HEK293 (cell line): Measurements from ENCODE around the gene STX1B.

Experiments used
- FEZF1 ChIP-seq: fragments of 450-650 bp; formaldehyde crosslinking; IDR thresholded peaks from 2 replicates; pipeline ENCODE4 v1.5.1; 2016; ENCODE audit warnings: missing biosample characterization, missing genetic modification characterization
- IKZF3 ChIP-seq: fragments of 450-650 bp; IDR thresholded peaks from 2 replicates; pipeline ENCODE4 v1.5.0; 2018; ENCODE audit warnings: missing biosample characterization, mild to moderate bottlenecking, missing genetic modification characterization, moderate library complexity
- KLF8 ChIP-seq: fragments of 450-650 bp; formaldehyde crosslinking; IDR thresholded peaks from 2 replicates; pipeline ENCODE4 v1.5.1; 2016; ENCODE audit warnings: missing biosample characterization, missing genetic modification characterization
- MEIS1 ChIP-seq: sonication (generic); formaldehyde crosslinking; IDR thresholded peaks from 2 replicates; pipeline ENCODE4 v1.8.1; 2022; ENCODE audit warnings: missing genetic modification reagents, mild to moderate bottlenecking, borderline replicate concordance
- OSR2 ChIP-seq: fragments of 450-650 bp; formaldehyde crosslinking; IDR thresholded peaks from 2 replicates; pipeline ENCODE4 v1.5.1; 2016; ENCODE audit warnings: missing biosample characterization, missing genetic modification characterization
- PRDM1 ChIP-seq: fragments of 450-650 bp; formaldehyde crosslinking; IDR thresholded peaks from 2 replicates; pipeline ENCODE4; 2016; ENCODE audit warnings: missing biosample characterization, missing genetic modification characterization
- PRDM4 ChIP-seq: fragments of 450-650 bp; formaldehyde crosslinking; IDR thresholded peaks from 2 replicates; pipeline ENCODE4 v1.5.1; 2017; ENCODE audit warnings: missing biosample characterization, missing genetic modification characterization
- WT1 ChIP-seq: fragments of 450-650 bp; formaldehyde crosslinking; IDR thresholded peaks from 2 replicates; pipeline ENCODE4 v1.5.1; 2016; ENCODE audit warnings: missing biosample characterization, missing genetic modification characterization
- ZBTB7A ChIP-seq: fragments of 450-650 bp; formaldehyde crosslinking; IDR thresholded peaks from 2 replicates; pipeline ENCODE4 v1.5.1; 2016; ENCODE audit warnings: low read depth, missing biosample characterization, missing genetic modification characterization
- ZBTB8A ChIP-seq: fragments of 450-650 bp; formaldehyde crosslinking; IDR thresholded peaks from 2 replicates; pipeline ENCODE4 v1.5.1; 2016; ENCODE audit warnings: missing biosample characterization, missing genetic modification characterization
- ZFP37 ChIP-seq: fragments of 450-650 bp; formaldehyde crosslinking; IDR thresholded peaks from 2 replicates; pipeline ENCODE4 v1.5.1; 2016; ENCODE audit warnings: missing biosample characterization, missing genetic modification characterization
- ZFP69B ChIP-seq: fragments of 450-650 bp; formaldehyde crosslinking; IDR thresholded peaks from 2 replicates; pipeline ENCODE4 v1.5.1; 2016; ENCODE audit warnings: missing biosample characterization, missing genetic modification characterization
- ZNF10 ChIP-seq: fragments of 450-650 bp; formaldehyde crosslinking; IDR thresholded peaks from 2 replicates; pipeline ENCODE4 v1.5.1; 2017; ENCODE audit warnings: missing biosample characterization, missing genetic modification characterization
- ZNF112 ChIP-seq: fragments of 450-650 bp; formaldehyde crosslinking; IDR thresholded peaks from 2 replicates; pipeline ENCODE4 v1.5.0; 2017; ENCODE audit warnings: missing biosample characterization, missing genetic modification characterization
- ZNF132 ChIP-seq: fragments of 450-650 bp; formaldehyde crosslinking; IDR thresholded peaks from 2 replicates; pipeline ENCODE4 v1.5.1; 2017; ENCODE audit warnings: missing biosample characterization, missing genetic modification characterization, borderline replicate concordance
- ZNF138 ChIP-seq: fragments of 450-650 bp; formaldehyde crosslinking; IDR thresholded peaks from 2 replicates; pipeline ENCODE4 v1.5.1; 2016; ENCODE audit warnings: missing biosample characterization, missing genetic modification characterization, borderline replicate concordance
- ZNF16 ChIP-seq: fragments of 450-650 bp; formaldehyde crosslinking; IDR thresholded peaks from 2 replicates; pipeline ENCODE4 v1.5.1; 2016; ENCODE audit warnings: low read depth, missing biosample characterization, missing genetic modification characterization
- ZNF175 ChIP-seq: fragments of 450-650 bp; formaldehyde crosslinking; IDR thresholded peaks from 2 replicates; pipeline ENCODE4 v1.5.1; 2016; ENCODE audit warnings: missing biosample characterization, missing genetic modification characterization
- ZNF184 ChIP-seq: fragments of 450-650 bp; IDR thresholded peaks from 2 replicates; pipeline ENCODE4 v1.5.1; 2018; ENCODE audit warnings: missing biosample characterization, mild to moderate bottlenecking, missing genetic modification characterization
- ZNF423 ChIP-seq: fragments of 450-650 bp; formaldehyde crosslinking; IDR thresholded peaks from 2 replicates; pipeline ENCODE4 v1.5.1; 2016; ENCODE audit warnings: missing biosample characterization, missing genetic modification characterization
- ZNF473 ChIP-seq: fragments of 450-650 bp; formaldehyde crosslinking; IDR thresholded peaks from 2 replicates; pipeline ENCODE4 v1.5.1; 2017; ENCODE audit warnings: missing biosample characterization, missing genetic modification characterization
- ZNF510 ChIP-seq: fragments of 450-650 bp; formaldehyde crosslinking; IDR thresholded peaks from 2 replicates; pipeline ENCODE4 v1.5.1; 2018; ENCODE audit warnings: mild to moderate bottlenecking, missing genetic modification characterization, missing biosample characterization; ENCODE audit not compliant: insufficient replicate concordance
- ZNF549 ChIP-seq: fragments of 450-650 bp; IDR thresholded peaks from 2 replicates; pipeline ENCODE4 v1.5.1; 2018; ENCODE audit warnings: missing biosample characterization, missing genetic modification characterization, mild to moderate bottlenecking, inconsistent platforms, moderate library complexity
- ZNF600 ChIP-seq: fragments of 450-650 bp; formaldehyde crosslinking; IDR thresholded peaks from 2 replicates; pipeline ENCODE4 v1.5.1; 2016; ENCODE audit warnings: missing biosample characterization, missing genetic modification characterization
- ZNF623 ChIP-seq: fragments of 450-650 bp; formaldehyde crosslinking; IDR thresholded peaks from 2 replicates; pipeline ENCODE4 v1.5.1; 2016; ENCODE audit warnings: missing biosample characterization, missing genetic modification characterization
- ZNF624 ChIP-seq: fragments of 450-650 bp; formaldehyde crosslinking; IDR thresholded peaks from 2 replicates; pipeline ENCODE4 v1.5.1; 2017; ENCODE audit warnings: missing biosample characterization, missing genetic modification characterization
- ZNF792 ChIP-seq: fragments of 450-650 bp; formaldehyde crosslinking; IDR thresholded peaks from 2 replicates; pipeline ENCODE4 v1.5.1; 2016; ENCODE audit warnings: missing biosample characterization, missing genetic modification characterization
- ZXDB ChIP-seq: fragments of 450-650 bp; formaldehyde crosslinking; IDR thresholded peaks from 2 replicates; pipeline ENCODE4 v1.5.1; 2016; ENCODE audit warnings: missing biosample characterization, missing genetic modification characterization
- TF ChIP-seq, protein P1 (sequence below): fragments of 450-650 bp; formaldehyde crosslinking; IDR thresholded peaks from 2 replicates; pipeline ENCODE4 v1.5.1; 2016; ENCODE audit warnings: missing biosample characterization, missing genetic modification characterization
- TF ChIP-seq, protein P2 (sequence below): fragments of 450-650 bp; formaldehyde crosslinking; IDR thresholded peaks from 2 replicates; pipeline ENCODE4 v1.5.1; 2016; ENCODE audit warnings: missing biosample characterization, missing genetic modification characterization
- TF ChIP-seq, protein P3 (sequence below): IDR thresholded peaks from 2 replicates; pipeline ENCODE4 v1.6.1; 2011; ENCODE audit warnings: mild to moderate bottlenecking, low read depth, low read length, borderline replicate concordance
- TF ChIP-seq, protein P4 (sequence below): fragments of 450-650 bp; formaldehyde crosslinking; IDR thresholded peaks from 2 replicates; pipeline ENCODE4 v1.5.1; 2016; ENCODE audit warnings: missing biosample characterization, missing genetic modification characterization, low read depth

Gene STX1B

GRCh38 chr16:30957456-30958174 is 52.8 kb downstream of the STX1B start, which contains the start of gene SETD1A (continued):
- TF ChIP-seq, protein P1, sequence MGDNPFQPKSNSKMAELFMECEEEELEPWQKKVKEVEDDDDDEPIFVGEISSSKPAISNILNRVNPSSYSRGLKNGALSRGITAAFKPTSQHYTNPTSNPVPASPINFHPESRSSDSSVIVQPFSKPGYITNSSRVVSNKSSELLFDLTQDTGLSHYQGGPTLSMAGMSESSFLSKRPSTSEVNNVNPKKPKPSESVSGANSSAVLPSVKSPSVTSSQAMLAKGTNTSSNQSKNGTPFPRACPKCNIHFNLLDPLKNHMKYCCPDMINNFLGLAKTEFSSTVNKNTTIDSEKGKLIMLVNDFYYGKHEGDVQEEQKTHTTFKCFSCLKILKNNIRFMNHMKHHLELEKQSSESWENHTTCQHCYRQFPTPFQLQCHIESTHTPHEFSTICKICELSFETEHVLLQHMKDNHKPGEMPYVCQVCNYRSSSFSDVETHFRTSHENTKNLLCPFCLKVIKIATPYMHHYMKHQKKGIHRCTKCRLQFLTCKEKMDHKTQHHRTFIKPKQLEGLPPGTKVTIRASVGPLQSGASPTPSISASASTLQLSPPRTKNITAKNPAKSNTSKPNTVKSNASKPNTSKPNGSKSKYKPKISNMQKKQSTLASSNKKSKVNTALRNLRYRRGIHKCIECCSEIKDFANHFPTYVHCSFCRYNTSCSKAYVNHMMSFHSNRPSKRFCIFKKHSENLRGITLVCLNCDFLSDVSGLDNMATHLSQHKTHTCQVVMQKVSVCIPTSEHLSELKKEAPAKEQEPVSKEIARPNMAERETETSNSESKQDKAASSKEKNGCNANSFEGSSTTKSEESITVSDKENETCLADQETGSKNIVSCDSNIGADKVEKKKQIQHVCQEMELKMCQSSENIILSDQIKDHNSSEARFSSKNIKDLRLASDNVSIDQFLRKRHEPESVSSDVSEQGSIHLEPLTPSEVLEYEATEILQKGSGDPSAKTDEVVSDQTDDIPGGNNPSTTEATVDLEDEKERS = no peak
- 0 out of 2 replicates have a peak, but pooled peaks have one; percentile 34 for TF ChIP-seq ZNF138 (tag by site-specific recombination)
- TF ChIP-seq ZFP69B = peak; percentile 79
- no peak for TF ChIP-seq ZNF423 (tag by site-specific recombination)
- peak; percentile 82 for TF ChIP-seq WT1 (tag by site-specific recombination)
- peak; percentile 99 for TF ChIP-seq ZBTB7A (tag by site-specific recombination)
- TF ChIP-seq ZXDB (tag by site-specific recombination) = peak; percentile 97
- no peak for TF ChIP-seq ZNF132 (tag by site-specific recombination)
- TF ChIP-seq, protein P2, sequence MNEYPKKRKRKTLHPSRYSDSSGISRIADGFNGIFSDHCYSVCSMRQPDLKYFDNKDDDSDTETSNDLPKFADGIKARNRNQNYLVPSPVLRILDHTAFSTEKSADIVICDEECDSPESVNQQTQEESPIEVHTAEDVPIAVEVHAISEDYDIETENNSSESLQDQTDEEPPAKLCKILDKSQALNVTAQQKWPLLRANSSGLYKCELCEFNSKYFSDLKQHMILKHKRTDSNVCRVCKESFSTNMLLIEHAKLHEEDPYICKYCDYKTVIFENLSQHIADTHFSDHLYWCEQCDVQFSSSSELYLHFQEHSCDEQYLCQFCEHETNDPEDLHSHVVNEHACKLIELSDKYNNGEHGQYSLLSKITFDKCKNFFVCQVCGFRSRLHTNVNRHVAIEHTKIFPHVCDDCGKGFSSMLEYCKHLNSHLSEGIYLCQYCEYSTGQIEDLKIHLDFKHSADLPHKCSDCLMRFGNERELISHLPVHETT (tag by site-specific recombination) = peak; percentile 99
- TF ChIP-seq ZNF175 (tag by site-specific recombination) = no peak
- no peak for TF ChIP-seq ZNF16
- no peak for TF ChIP-seq ZNF624 (tag by site-specific recombination)
- TF ChIP-seq, protein P3, sequence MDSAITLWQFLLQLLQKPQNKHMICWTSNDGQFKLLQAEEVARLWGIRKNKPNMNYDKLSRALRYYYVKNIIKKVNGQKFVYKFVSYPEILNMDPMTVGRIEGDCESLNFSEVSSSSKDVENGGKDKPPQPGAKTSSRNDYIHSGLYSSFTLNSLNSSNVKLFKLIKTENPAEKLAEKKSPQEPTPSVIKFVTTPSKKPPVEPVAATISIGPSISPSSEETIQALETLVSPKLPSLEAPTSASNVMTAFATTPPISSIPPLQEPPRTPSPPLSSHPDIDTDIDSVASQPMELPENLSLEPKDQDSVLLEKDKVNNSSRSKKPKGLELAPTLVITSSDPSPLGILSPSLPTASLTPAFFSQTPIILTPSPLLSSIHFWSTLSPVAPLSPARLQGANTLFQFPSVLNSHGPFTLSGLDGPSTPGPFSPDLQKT = no peak
- TF ChIP-seq ZNF184 (tag by site-specific recombination) = no peak
- TF ChIP-seq ZNF623 = peak; percentile 47; the same call in 1 of the 2 replicates
- TF ChIP-seq ZNF549 (tag by site-specific recombination) = no peak
- peak; percentile 80 for TF ChIP-seq OSR2
- no peak; the same call in 1 of the 2 replicates for TF ChIP-seq ZNF792
- no peak for TF ChIP-seq MEIS1 (CRISPR knock-in tag)
- TF ChIP-seq, protein P4, sequence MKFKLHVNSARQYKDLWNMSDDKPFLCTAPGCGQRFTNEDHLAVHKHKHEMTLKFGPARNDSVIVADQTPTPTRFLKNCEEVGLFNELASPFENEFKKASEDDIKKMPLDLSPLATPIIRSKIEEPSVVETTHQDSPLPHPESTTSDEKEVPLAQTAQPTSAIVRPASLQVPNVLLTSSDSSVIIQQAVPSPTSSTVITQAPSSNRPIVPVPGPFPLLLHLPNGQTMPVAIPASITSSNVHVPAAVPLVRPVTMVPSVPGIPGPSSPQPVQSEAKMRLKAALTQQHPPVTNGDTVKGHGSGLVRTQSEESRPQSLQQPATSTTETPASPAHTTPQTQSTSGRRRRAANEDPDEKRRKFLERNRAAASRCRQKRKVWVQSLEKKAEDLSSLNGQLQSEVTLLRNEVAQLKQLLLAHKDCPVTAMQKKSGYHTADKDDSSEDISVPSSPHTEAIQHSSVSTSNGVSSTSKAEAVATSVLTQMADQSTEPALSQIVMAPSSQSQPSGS = 0 out of 2 replicates have a peak, but pooled peaks have one; percentile 21
- no peak for TF ChIP-seq ZFP37 (tag by site-specific recombination)
- TF ChIP-seq PRDM4 = peak; percentile 64
- TF ChIP-seq ZNF510 (tag by site-specific recombination) = no peak
- peak; percentile 77 for TF ChIP-seq ZBTB8A (tag by site-specific recombination)
- no peak for TF ChIP-seq PRDM1
- 0 out of 2 replicates have a peak, but pooled peaks have one; percentile 3 for TF ChIP-seq IKZF3 (tag by site-specific recombination)
- no peak for TF ChIP-seq ZNF112
- no peak for TF ChIP-seq ZNF473 (tag by site-specific recombination)
- TF ChIP-seq FEZF1 (tag by site-specific recombination) = no peak
- peak; percentile 90; the same call in 1 of the 2 replicates for TF ChIP-seq ZNF600
- TF ChIP-seq ZNF10 (tag by site-specific recombination) = peak; percentile 59; the same call in 1 of the 2 replicates
- TF ChIP-seq KLF8 = peak; percentile 100
